Mesenchymal stem cell (in vitro differentiated cells and primary cell): ENCODE data around the gene KRT5.

Experiments
- DNase-seq: peaks from one replicate; pipeline ENCODE4 v3.0.0-alpha.2; 2013
- H2AFZ ChIP-seq: one replicate; pipeline ENCODE4 v1.6.1; 2013; ENCODE audit warnings: low read depth, mild to moderate bottlenecking, control low read depth, inconsistent platforms, low read length, moderate library complexity
- H2AK5ac ChIP-seq: 2 replicates; pipeline ENCODE4 v1.6.1; 2013; ENCODE audit warnings: low read length, moderate library complexity, mild to moderate bottlenecking, inconsistent platforms; ENCODE audit not compliant: severe bottlenecking
- H2BK120ac ChIP-seq: one replicate; pipeline ENCODE4 v1.6.1; 2013; ENCODE audit warnings: low read depth, mild to moderate bottlenecking, inconsistent platforms, low read length, moderate library complexity
- H2BK12ac ChIP-seq, 2 experiments: one replicate each; pipeline ENCODE4 v1.6.1; 2013; ENCODE audit warnings: inconsistent platforms in 2 of 2, low read length in 2 of 2, mild to moderate bottlenecking in 2 of 2, moderate library complexity in 2 of 2, control low read depth in 1 of 2
- H2BK15ac ChIP-seq: one replicate; pipeline ENCODE4 v1.6.1; 2013; ENCODE audit warnings: mild to moderate bottlenecking, low read depth, inconsistent platforms; ENCODE audit not compliant: poor library complexity, severe bottlenecking
- H2BK5ac ChIP-seq: 2 replicates; pipeline ENCODE4 v1.6.1; 2013; ENCODE audit warnings: low read depth, mild to moderate bottlenecking, low read length, control low read depth, inconsistent platforms; ENCODE audit not compliant: poor library complexity, severe bottlenecking
- H3K14ac ChIP-seq, 2 experiments: one replicate each; pipeline ENCODE4 v1.6.1; 2013; ENCODE audit warnings: inconsistent platforms in 2 of 2, low read length in 2 of 2, control low read depth in 1 of 2, mild to moderate bottlenecking in 1 of 2, moderate library complexity in 1 of 2
- H3K18ac ChIP-seq, 2 experiments: one replicate each; pipeline ENCODE4 v1.6.1; 2013; ENCODE audit warnings: inconsistent platforms in 2 of 2, low read length in 2 of 2, control low read depth in 1 of 2, low read depth in 1 of 2, mild to moderate bottlenecking in 1 of 2
- H3K23ac ChIP-seq, 2 experiments: one replicate each; pipeline ENCODE4 v1.6.1; 2013; ENCODE audit warnings: inconsistent platforms in 2 of 2, low read length in 2 of 2, mild to moderate bottlenecking in 2 of 2, moderate library complexity in 2 of 2, control low read depth in 1 of 2
- H3K27ac ChIP-seq: 2 replicates; pipeline ENCODE4 v1.5.1; 2013; ENCODE audit warnings: mild to moderate bottlenecking, moderate library complexity, low read length, control low read depth, inconsistent platforms; ENCODE audit not compliant: poor library complexity, severe bottlenecking
- H3K27me3 ChIP-seq, 2 experiments: 2 replicates each; pipeline versions ENCODE4 v1.6.1 to v1.7.0; 2013; ENCODE audit warnings: low read length in 2 of 2, mild to moderate bottlenecking in 2 of 2, moderate library complexity in 2 of 2, control low read depth in 1 of 2, inconsistent platforms in 1 of 2; ENCODE audit not compliant: control insufficient read depth in 1 of 2, insufficient read depth in 1 of 2
- H3K36me3 ChIP-seq, 2 experiments: 2 replicates each; pipeline versions ENCODE4 v1.6.1 to v1.7.0; 2013; ENCODE audit warnings: low read length in 2 of 2, control low read depth in 1 of 2, inconsistent platforms in 1 of 2, low read depth in 1 of 2, mild to moderate bottlenecking in 1 of 2; ENCODE audit not compliant: insufficient read depth in 2 of 2, control insufficient read depth in 1 of 2
- H3K4ac ChIP-seq, 2 experiments: one replicate each; pipeline ENCODE4 v1.6.1; 2013; ENCODE audit warnings: inconsistent platforms in 2 of 2, low read length in 2 of 2, mild to moderate bottlenecking in 2 of 2, moderate library complexity in 2 of 2, control low read depth in 1 of 2, low read depth in 1 of 2
- H3K4me1 ChIP-seq: 2 replicates; pipeline ENCODE4 v1.6.1; 2013; ENCODE audit warnings: low read depth, low read length, control low read depth; ENCODE audit not compliant: control insufficient read depth, insufficient read depth
- H3K4me2 ChIP-seq: 2 replicates; pipeline ENCODE4 v1.6.1; 2013; ENCODE audit warnings: low read length, mild to moderate bottlenecking, inconsistent platforms; ENCODE audit not compliant: poor library complexity, severe bottlenecking
- H3K4me3 ChIP-seq, 2 experiments: 2 replicates each; pipeline versions ENCODE4 v1.5.1 to v1.7.0; 2013; ENCODE audit warnings: low read length in 2 of 2, mild to moderate bottlenecking in 2 of 2, control low read depth in 1 of 2, low read depth in 1 of 2; ENCODE audit not compliant: insufficient read depth in 1 of 2
- H3K79me1 ChIP-seq: replicated peaks from 2 replicates; pipeline ENCODE4 v1.6.1; 2013; ENCODE audit warnings: mild to moderate bottlenecking, control low read depth, low read length, inconsistent platforms; ENCODE audit not compliant: poor library complexity, severe bottlenecking
- H3K9ac ChIP-seq: 2 replicates; pipeline ENCODE4 v1.7.0; 2013; ENCODE audit warnings: mild to moderate bottlenecking, low read length, moderate library complexity
- H3K9me3 ChIP-seq: 2 replicates; pipeline ENCODE4 v1.7.0; 2013; ENCODE audit warnings: mild to moderate bottlenecking, low read length; ENCODE audit not compliant: control insufficient read depth
- H4K8ac ChIP-seq: one replicate; pipeline ENCODE4 v1.6.1; 2013; ENCODE audit warnings: inconsistent platforms, mild to moderate bottlenecking, low read length, moderate library complexity
- H4K91ac ChIP-seq: one replicate; pipeline ENCODE4 v1.6.1; 2013; ENCODE audit warnings: mild to moderate bottlenecking, low read length, inconsistent platforms
- WGBS: methylation state at CpG from one replicate; pipeline ENCODE4 v1.1.7; 2013; ENCODE audit warnings: mixed read lengths; 5-methylcytosine and 5-hydroxymethylcytosine counted together

The KRT5 gene

GRCh38 chr12:52529846-52530245 lies 9.7 kb upstream of the KRT5 start:
- peaks cover 9 to 76% of the 10 kb centered on the region in 2 experiments for H3K27me3 ChIP-seq
- no peak overlapping the region for H4K8ac ChIP-seq
- no peaks in the 10 kb centered on the region for H3K36me3 ChIP-seq
- no peak overlapping the region for H3K4me3 ChIP-seq
- H3K9me3 ChIP-seq, result no peaks in the 10 kb centered on the region
- 64% methylated on average over 9 of the region's 9 CpGs for WGBS
- H3K9ac ChIP-seq, result no peak overlapping the region
- H3K18ac ChIP-seq, result no peak overlapping the region
- H2BK5ac ChIP-seq, result no peak overlapping the region
- H3K4ac ChIP-seq, result no peak overlapping the region
- no peak overlapping the region for H2AK5ac ChIP-seq
- H3K79me1 ChIP-seq, result no peaks in the 10 kb centered on the region
- H2BK12ac ChIP-seq, result no peak overlapping the region
- no peak overlapping the region for H3K27ac ChIP-seq
- no peak overlapping the region for H3K14ac ChIP-seq
- no peak overlapping the region for H3K23ac ChIP-seq
- DNase-seq, result no peak
- no peak overlapping the region for H3K4me2 ChIP-seq
- H3K4me1 ChIP-seq, result no peaks in the 10 kb centered on the region
- H2BK15ac ChIP-seq, result no peak overlapping the region
- H2AFZ ChIP-seq, result no peak overlapping the region
- no peak overlapping the region for H4K91ac ChIP-seq
- no peak overlapping the region for H2BK120ac ChIP-seq

DNA sequence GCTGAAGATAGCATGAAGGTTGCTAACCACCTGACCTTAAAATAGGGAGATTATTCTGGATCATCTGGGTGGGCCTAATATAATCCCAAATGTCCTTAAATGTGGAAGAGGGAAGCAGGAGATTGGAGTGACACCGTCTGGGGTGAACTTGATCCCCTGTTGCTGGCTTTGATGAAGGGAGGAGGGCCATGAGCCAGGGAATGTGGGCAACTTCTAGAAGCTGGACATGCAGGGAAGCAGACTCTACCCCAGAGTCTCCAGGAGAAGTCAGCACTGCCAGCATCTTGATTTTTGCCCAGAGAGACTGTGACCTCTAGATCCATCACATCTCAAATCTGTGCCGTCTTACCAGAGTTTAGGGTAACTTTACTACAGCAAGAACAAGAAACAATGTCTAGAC lies 9.2 kb upstream of the KRT5 start:
- H2AFZ ChIP-seq, result no peak overlapping the region
- no peak overlapping the region for H3K14ac ChIP-seq
- no peak overlapping the region for H2AK5ac ChIP-seq
- no peaks in the 10 kb centered on the region for H3K79me1 ChIP-seq
- no peak overlapping the region for H4K91ac ChIP-seq
- no peaks in the 10 kb centered on the region for H3K36me3 ChIP-seq
- no peak overlapping the region for H2BK5ac ChIP-seq
- H3K27me3 ChIP-seq, result peaks cover 9 to 74% of the 10 kb centered on the region in 2 experiments
- no peak overlapping the region for H2BK12ac ChIP-seq
- no peak overlapping the region for H3K23ac ChIP-seq
- H4K8ac ChIP-seq, result no peak overlapping the region
- H3K4me3 ChIP-seq, result no peak overlapping the region
- WGBS, result 82% methylated on average over 2 of the region's 2 CpGs
- no peaks in the 10 kb centered on the region for H3K9me3 ChIP-seq
- no peak overlapping the region for H2BK15ac ChIP-seq
- no peak overlapping the region for H3K27ac ChIP-seq
- no peak for DNase-seq
- H3K9ac ChIP-seq, result no peak overlapping the region
- H3K4me1 ChIP-seq, result no peaks in the 10 kb centered on the region
- no peak overlapping the region for H3K4ac ChIP-seq
- H3K4me2 ChIP-seq, result no peak overlapping the region
- no peak overlapping the region for H2BK120ac ChIP-seq
- no peak overlapping the region for H3K18ac ChIP-seq

GRCh38 chr12:52528641-52529143 lies 8.5 kb upstream of the KRT5 start:
- H3K27ac ChIP-seq, result no peak overlapping the region
- no peak overlapping the region for H3K9ac ChIP-seq
- H3K4ac ChIP-seq, result no peak overlapping the region
- no peaks in the 10 kb centered on the region for H3K36me3 ChIP-seq
- 78% methylated on average over 8 of the region's 8 CpGs for WGBS
- no peak overlapping the region for H4K8ac ChIP-seq
- no peaks in the 10 kb centered on the region for H3K79me1 ChIP-seq
- no peak overlapping the region for H3K14ac ChIP-seq
- H2BK12ac ChIP-seq, result no peak overlapping the region
- H2BK120ac ChIP-seq, result no peak overlapping the region
- no peak for DNase-seq
- H3K23ac ChIP-seq, result no peak overlapping the region
- H4K91ac ChIP-seq, result no peak overlapping the region
- no peaks in the 10 kb centered on the region for H3K9me3 ChIP-seq
- H3K4me1 ChIP-seq, result no peaks in the 10 kb centered on the region
- H3K18ac ChIP-seq, result no peak overlapping the region
- peaks cover 5 to 77% of the 10 kb centered on the region in 2 experiments for H3K27me3 ChIP-seq
- no peak overlapping the region for H2BK15ac ChIP-seq
- H3K4me2 ChIP-seq, result no peak overlapping the region
- no peak overlapping the region for H2AK5ac ChIP-seq
- no peak overlapping the region for H2BK5ac ChIP-seq
- H3K4me3 ChIP-seq, result no peak overlapping the region
- no peak overlapping the region for H2AFZ ChIP-seq

DNA sequence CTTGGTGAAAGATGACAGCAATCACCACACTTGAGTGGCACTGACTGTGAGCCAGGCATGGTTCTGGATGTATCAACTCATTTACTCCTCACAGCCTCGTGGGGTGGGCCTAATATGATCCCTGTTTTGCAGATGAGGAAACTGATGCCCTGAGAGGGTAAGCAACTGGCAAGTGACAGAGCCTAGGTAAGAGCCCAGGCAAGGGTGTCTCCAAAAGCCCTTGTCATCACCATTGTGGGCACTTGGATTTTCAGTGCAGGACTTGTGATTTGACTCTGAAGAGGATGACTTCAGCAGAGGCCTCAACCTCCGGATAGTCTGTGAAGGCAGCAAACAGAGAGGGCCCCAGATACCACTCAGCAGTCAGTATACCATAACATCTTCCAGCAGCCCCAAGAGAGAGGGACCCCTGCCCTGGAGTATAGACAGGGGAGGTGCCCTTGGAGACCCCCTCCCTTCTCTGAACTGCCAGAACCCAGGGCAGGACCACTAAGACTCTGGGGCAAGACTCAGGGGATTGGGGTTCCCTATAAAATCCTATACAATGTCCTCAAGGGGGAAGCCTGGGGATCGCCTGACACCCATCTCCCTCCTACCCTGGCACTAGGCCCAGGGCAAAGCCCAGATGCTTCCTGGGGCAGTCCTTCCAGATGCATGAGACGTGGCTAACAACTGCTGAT lies 7.1 kb upstream of the KRT5 start:
- H3K4me3 ChIP-seq, result no peak overlapping the region
- H3K36me3 ChIP-seq, result no peaks in the 10 kb centered on the region
- H4K91ac ChIP-seq, result no peak overlapping the region
- H2BK15ac ChIP-seq, result no peak overlapping the region
- no peak overlapping the region for H2BK120ac ChIP-seq
- no peak overlapping the region for H2AFZ ChIP-seq
- H2AK5ac ChIP-seq, result no peak overlapping the region
- no peak overlapping the region for H3K14ac ChIP-seq
- H3K4me2 ChIP-seq, result no peak overlapping the region
- peaks cover 11 to 74% of the 10 kb centered on the region in 2 experiments for H3K27me3 ChIP-seq
- no peak overlapping the region for H3K18ac ChIP-seq
- no peak overlapping the region for H3K9ac ChIP-seq
- H3K79me1 ChIP-seq, result no peaks in the 10 kb centered on the region
- H3K9me3 ChIP-seq, result no peaks in the 10 kb centered on the region
- DNase-seq, result no peak
- H2BK5ac ChIP-seq, result no peak overlapping the region
- H2BK12ac ChIP-seq, result no peak overlapping the region
- 69% methylated on average over 4 of the region's 4 CpGs for WGBS
- no peaks in the 10 kb centered on the region for H3K4me1 ChIP-seq
- H3K23ac ChIP-seq, result no peak overlapping the region
- no peak overlapping the region for H4K8ac ChIP-seq
- no peak overlapping the region for H3K4ac ChIP-seq
- H3K27ac ChIP-seq, result no peak overlapping the region
